ENCODE data around the gene RER1. TPM values are rescaled to one million over a fixed set of nuclear protein-coding genes. Genes with fewer than 3 reads are reported as not detected.

Gene RER1
- total RNA-seq, 1 experiment from 2014 or later = 155 TPM

DNA sequence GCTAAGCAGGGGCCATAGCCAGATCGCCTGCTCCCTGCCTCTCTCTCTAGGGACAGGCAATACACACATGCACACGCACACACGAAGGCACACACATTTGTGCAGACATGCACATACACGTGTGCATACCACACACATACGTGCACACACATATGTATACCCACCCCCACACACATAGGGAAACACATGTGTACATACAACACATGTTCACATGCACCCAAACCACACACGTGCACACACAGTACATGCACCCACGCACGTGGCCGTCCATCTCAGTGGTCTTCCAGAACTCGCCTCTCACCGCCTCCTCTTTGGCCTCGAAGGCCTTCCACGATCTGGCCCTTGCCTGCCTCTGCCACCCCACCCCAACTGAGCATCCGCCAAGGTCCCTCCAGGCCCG is 46.0 kb downstream of the RER1 start:
- RAD21 ChIA-PET (ENCODE audit: low non-redundant PET in 1 of 2, low total read pairs in 2 of 2, uncharacterized antibody in 2 of 2, unreplicated experiment in 2 of 2) = no interaction called here
- H3K27ac ChIP-seq (ENCODE audit: low read depth, low read length) = no peak overlapping the region
- H3K9me3 ChIP-seq (ENCODE audit: control insufficient read depth in 1 of 2, insufficient read depth in 1 of 2, low read depth in 1 of 2, low read length in 2 of 2) = no peaks in the 10 kb centered on the region
- no peaks in the 10 kb centered on the region for H3K9me2 ChIP-seq (ENCODE audit: insufficient read depth)
- intact Hi-C loops (cut with micrococcal nuclease) = no loop called here
- POLR2A ChIA-PET = no interaction called here
- H3K4me2 ChIP-seq (ENCODE audit: low read length) = no peak overlapping the region
- no peak for TF ChIP-seq SRF (IDR thresholded peaks at IDR 0.05; ENCODE audit: low read depth)
- TF ChIP-seq ELF1 (IDR thresholded peaks at IDR 0.05; ENCODE audit: borderline replicate concordance, low read depth) = no peak
- TF ChIP-seq EZH2phosphoT487 (IDR thresholded peaks at IDR 0.05; ENCODE audit: borderline replicate concordance) = no peak
- no peak for ATAC-seq
- no peak overlapping the region for H2AFZ ChIP-seq (ENCODE audit: low read depth, low read length, poor library complexity, severe bottlenecking)
- no peaks in the 10 kb centered on the region for H3K4me1 ChIP-seq (ENCODE audit: control insufficient read depth in 1 of 2, insufficient read depth in 2 of 2, low read length in 2 of 2)
- no peaks in the 10 kb centered on the region for H4K20me1 ChIP-seq (ENCODE audit: insufficient read depth)
- peaks cover 7% of the 10 kb centered on the region; the same call in 1 of the 2 replicates for H3K27me3 ChIP-seq (ENCODE audit: insufficient read depth, low read length)
- CTCF ChIA-PET = no interaction called here
- H3K4me3 ChIP-seq (replicated peaks in 1 of 2; ENCODE audit: low read depth in 1 of 2, low read length in 2 of 2) = no peak overlapping the region
- H3K36me3 ChIP-seq (ENCODE audit: control insufficient read depth in 1 of 2, insufficient read depth in 2 of 2, low read length in 2 of 2) = no peaks in the 10 kb centered on the region
- H3K9ac ChIP-seq (ENCODE audit: low read length) = no peak overlapping the region
- no peak for DNase-seq (ENCODE audit: low read depth, low spot score)
- no TSS peak for BruUV-seq (replicated peaks)
- H3K79me2 ChIP-seq (ENCODE audit: insufficient read depth, low read length) = no peaks in the 10 kb centered on the region

DNA sequence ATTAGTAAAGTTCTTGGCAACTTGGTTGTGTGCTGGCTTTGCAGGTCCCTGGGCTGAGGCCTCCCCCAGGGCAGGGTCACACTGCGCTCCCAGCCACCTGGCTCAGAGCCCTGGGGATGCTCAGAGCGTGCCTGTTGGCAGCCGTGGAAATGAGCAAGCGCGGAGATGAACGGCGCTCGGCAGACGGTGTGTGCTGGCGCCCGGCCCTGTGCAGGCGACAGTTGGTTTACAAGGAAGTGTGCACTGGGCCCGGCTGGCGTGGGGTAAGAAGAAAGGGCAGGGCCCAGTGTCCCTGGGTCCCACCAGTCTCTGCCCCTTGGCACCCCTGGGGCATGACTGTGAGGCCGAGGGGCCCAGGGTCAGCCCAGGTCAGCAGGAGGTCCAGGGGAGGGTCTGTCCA is 46.4 kb downstream of the RER1 start:
- Histone ChIP-seq H3K36me3 (ENCODE audit: control insufficient read depth in 1 of 2, insufficient read depth in 2 of 2, low read length in 2 of 2) (no peaks in the 10 kb centered on the region), H3K79me2 (ENCODE audit: insufficient read depth, low read length) (no peaks in the 10 kb centered on the region), H4K20me1 (ENCODE audit: insufficient read depth) (no peaks in the 10 kb centered on the region), H3K9me3 (ENCODE audit: control insufficient read depth in 1 of 2, insufficient read depth in 1 of 2, low read depth in 1 of 2, low read length in 2 of 2) (no peaks in the 10 kb centered on the region), H3K4me1 (ENCODE audit: control insufficient read depth in 1 of 2, insufficient read depth in 2 of 2, low read length in 2 of 2) (no peaks in the 10 kb centered on the region), H3K27me3 (ENCODE audit: insufficient read depth, low read length) (peaks cover 3% of the 10 kb centered on the region; the same call in 1 of the 2 replicates), H2AFZ (ENCODE audit: low read depth, low read length, poor library complexity, severe bottlenecking) (no peak overlapping the region), H3K4me3 (replicated peaks in 1 of 2; ENCODE audit: low read depth in 1 of 2, low read length in 2 of 2) (no peak overlapping the region), H3K27ac (ENCODE audit: low read depth, low read length) (no peak overlapping the region), H3K4me2 (ENCODE audit: low read length) (no peak overlapping the region), H3K9ac (ENCODE audit: low read length) (no peak overlapping the region), H3K9me2 (ENCODE audit: insufficient read depth) (no peaks in the 10 kb centered on the region)
- no peak for TF ChIP-seq ATF3 (IDR thresholded peaks at IDR 0.05)
- TF ChIP-seq ZBTB33 (IDR thresholded peaks at IDR 0.05; ENCODE audit: extremely low read depth, insufficient replicate concordance, low read length) = no peak
- no peak for TF ChIP-seq SP1 (IDR thresholded peaks at IDR 0.05; ENCODE audit: low read depth)
- no peak for TF ChIP-seq ZNF274 (IDR thresholded peaks at IDR 0.05; ENCODE audit: low read depth, low read length)
- no peak for TF ChIP-seq JUND (IDR thresholded peaks at IDR 0.05)
- TF ChIP-seq RAD21 (IDR thresholded peaks at IDR 0.05; ENCODE audit: low read depth) = no peak
- no peak for TF ChIP-seq SIN3A (IDR thresholded peaks at IDR 0.05; ENCODE audit: low read depth)
- no peak for TF ChIP-seq POLR2AphosphoS5 (IDR thresholded peaks at IDR 0.05; ENCODE audit: low read depth, low read length)
- RAD21 ChIA-PET (ENCODE audit: low non-redundant PET in 1 of 2, low total read pairs in 2 of 2, uncharacterized antibody in 2 of 2, unreplicated experiment in 2 of 2) = no interaction called here
- intact Hi-C loops (cut with micrococcal nuclease) = no loop called here
- DNase-seq (ENCODE audit: low read depth, low spot score) (no peak), ATAC-seq (no peak)
- POLR2A ChIA-PET = no interaction called here
- CTCF ChIA-PET = no interaction called here
- no TSS peak for BruUV-seq (replicated peaks)
